ENCODE results near the gene FHIT.

Gene FHIT

DNA sequence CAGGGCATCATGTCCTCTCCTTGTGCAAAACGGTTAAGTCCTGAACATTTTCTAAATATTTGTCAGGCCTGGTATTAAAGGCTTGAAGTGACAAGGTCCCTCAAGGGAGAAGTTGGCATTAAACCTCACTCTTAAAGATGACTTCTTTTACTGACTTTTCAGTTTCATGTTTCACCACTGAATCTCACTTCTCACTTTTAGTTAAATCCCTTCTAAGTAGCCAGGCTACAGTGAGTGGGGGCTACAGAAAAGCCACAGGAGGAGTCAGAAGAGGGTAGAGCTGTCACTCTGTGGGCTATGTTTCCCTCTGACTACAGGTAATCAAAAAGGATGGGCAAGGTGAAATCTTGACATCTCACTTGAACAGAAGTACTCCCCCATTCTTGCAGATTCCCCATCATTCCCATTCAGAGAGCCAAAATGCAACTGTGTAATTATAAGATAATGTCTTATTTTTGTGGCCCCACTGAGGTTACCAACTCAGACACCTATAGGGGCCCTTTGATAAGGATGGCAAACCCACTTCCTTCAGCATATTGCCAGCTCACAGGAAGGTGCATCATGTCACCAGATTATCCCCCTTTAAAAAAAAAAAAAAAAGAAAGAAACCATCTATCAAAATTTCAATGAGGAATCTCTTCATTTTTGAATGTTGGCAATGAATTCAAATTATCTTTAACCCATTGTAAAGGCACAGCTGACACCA lies 1411.3 kb downstream of the FHIT start:
- no peak for DNase-seq

- no peak for DNase-seq
These were observed 1412.0 kb downstream of the FHIT start for GRCh38 chr3:59839283-59839682.

- no peak for DNase-seq
These were observed 1414.7 kb downstream of the FHIT start for GRCh38 chr3:59836531-59836930.

DNA sequence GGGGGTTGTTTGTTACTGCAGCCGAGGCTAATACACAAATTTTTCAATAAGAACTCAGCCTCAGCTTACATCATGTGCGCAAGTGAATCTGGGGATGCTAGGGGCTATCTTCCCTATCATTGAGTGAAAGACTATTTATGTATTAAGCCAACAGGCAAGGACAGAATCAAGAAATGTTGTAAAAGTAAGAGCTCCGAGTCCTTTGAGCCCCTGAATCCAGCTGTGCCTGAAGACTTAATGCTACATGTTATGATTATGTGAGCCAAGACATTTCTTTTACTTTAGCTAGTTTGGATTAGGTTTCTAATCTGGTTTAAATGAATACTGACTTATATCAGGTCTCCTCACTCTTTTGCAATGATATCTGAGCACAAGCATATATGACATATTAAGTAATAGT lies 1418.5 kb downstream of the FHIT start:
- no peak for DNase-seq

GRCh38 chr3:59832241-59832640 lies 1419.0 kb downstream of the FHIT start:
- DNase-seq, result no peak

- no peak for DNase-seq
These were observed 1419.9 kb downstream of the FHIT start for GRCh38 chr3:59831394-59831793.

- no peak for DNase-seq
These were observed 1421.7 kb downstream of the FHIT start for GRCh38 chr3:59829527-59829926.

DNA sequence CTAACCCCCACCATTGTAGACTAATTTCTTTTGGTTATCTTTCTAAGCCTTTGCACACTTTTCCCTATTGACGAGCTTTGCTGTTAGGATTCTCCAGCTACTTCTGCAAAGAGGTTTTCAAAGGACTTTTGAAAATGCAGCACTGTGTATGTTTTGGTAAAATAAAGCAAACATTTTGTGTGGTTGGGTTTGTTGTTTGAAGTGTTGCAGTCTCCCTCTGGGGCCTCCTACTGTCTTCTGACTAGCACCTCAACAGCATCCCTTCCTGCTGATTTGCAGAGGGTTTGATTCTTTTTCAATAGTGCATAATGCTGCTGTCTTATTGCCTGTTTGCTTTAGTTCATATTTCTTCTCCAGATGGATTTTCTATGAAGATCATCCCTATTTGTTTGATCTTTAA lies 1426.4 kb downstream of the FHIT start:
- DNase-seq, result no peak

GRCh38 chr3:59821274-59821673 lies 1430.0 kb downstream of the FHIT start:
- peak; percentile 57 for DNase-seq

GRCh38 chr3:59820352-59820934 lies 1430.8 kb downstream of the FHIT start:
- DNase-seq, result no peak

GRCh38 chr3:59818919-59819300 lies 1432.3 kb downstream of the FHIT start:
- no peak for DNase-seq

GRCh38 chr3:59818033-59818918 lies 1433.0 kb downstream of the FHIT start:
- DNase-seq, result no peak

GRCh38 chr3:59817511-59817910 lies 1433.7 kb downstream of the FHIT start:
- DNase-seq, result no peak

DNA sequence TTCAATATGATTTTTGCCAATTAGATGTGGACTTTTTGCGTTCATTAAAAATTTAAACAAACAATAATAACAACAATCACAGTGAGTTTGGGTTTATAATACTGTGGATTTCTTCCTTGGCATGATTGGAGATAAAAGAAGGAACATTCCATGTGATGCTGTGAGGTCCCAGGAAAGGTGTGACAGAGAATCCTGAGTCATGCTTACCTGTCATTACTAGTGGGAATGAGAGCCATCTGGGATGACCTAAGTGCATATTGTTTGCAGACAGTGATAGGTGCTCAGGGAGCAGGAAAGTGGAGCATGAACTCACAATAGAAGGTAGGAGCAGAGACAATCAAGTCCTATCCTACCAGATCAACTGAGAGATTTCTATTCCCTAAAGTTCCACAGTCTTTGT lies 1434.9 kb downstream of the FHIT start:
- peak; percentile 33 for DNase-seq

DNA sequence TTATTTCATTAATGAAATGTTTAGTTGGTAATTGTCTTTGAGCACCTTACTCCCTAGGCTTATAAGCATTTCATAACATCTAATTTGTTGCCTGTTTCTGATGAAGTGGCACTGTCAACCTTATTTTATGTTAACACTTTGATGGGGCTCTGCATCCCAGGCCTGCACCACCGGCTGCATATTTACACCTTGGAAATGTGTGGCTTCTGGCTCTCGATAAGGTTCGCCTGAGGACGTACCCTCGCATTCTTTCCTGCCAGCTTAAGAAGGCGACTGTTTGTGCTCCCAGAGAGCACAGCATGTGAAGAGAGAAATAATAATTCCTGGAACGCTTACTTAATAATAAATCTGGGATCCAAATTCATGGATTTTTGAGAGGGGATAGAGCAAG lies 1438.1 kb downstream of the FHIT start:
- no peak for DNase-seq

DNA sequence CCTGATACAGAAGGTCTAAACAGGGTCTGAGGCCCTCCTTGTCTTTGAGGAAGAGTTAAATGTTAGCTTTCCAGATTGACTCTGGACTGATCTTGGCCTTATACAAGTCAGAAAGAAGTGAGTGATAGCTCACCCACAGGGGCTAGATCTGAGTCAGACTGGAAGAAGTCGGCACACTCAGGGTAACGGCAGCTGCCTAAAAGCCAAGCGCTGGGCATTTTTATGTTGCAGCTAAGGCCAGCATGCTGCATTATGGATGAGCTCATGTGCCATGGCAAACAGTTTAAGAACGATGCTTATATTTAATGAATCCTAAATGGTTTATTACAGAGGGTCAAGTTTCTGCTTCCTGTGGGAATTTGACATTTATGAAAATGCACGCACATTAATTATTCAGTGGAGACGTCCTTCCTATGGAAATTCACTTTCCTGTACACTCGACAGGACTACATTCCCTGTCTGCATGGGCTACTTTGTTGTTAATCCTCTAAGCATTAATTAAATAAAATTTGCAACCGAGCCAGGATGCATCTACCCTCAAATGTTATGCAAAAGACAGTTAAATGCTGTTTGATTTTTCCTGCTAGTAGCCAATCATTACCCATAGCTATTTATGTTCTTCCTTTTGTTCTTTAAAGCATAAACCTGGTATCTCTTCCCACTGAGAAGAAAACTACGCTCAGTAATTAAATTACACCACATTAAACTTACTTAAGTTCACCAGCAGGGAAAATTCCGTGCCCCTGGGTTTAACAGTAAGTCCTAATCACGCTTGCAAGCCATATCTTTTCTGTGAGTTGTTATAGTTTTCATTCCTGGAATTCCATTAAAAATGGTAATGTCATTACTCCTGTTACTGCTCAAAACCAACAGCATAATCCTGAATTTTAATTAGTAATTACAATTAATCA lies 1438.8 kb downstream of the FHIT start:
- no peak for DNase-seq

DNA sequence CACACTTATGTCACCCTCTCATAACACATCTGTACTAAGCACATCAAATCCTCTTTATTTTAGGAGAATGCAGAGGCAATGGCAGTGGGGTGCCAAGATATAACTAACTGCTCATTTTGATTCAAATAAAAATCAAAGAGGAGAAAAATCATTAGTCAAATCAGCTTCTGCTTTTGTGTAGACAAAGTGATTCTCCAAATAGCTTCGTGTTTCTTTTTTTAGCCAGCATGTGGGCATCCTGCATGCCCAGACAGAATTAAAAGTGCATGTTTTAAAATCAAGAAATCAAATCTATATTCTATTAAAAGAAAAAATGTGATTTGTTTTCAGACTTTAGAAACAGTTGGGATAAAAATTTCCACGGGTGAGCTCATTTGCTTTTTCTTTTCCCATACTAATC lies 1440.1 kb downstream of the FHIT start:
- no peak for DNase-seq

GRCh38 chr3:59810606-59811005 lies 1440.6 kb downstream of the FHIT start:
- no peak for DNase-seq

GRCh38 chr3:59809710-59810444 lies 1441.4 kb downstream of the FHIT start:
- DNase-seq, result peak; percentile 3

- no peak for DNase-seq
These were observed 1442.2 kb downstream of the FHIT start for GRCh38 chr3:59809016-59809415.

- DNase-seq, result no peak
These were observed 1442.8 kb downstream of the FHIT start for GRCh38 chr3:59808446-59808845.

DNA sequence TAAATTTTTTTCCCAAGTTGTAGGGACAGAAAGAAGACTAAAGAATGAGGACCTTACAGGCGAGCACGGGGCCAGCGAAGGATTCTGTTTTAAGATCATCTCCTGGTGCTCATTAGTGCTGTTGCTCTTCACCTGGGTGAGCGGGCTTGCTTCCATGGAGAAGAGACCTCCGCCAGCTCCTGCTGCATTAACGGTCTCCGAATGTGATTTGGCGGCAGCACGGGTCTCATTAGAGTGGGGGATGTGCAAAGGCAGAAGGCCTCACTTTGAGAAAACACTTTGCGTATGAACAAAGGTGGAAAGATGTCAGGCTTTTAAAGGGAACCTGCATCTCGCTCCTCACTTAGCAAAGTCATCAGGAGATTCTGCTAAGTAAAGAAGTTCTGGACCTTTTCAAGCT lies 1448.0 kb downstream of the FHIT start:
- DNase-seq, result no peak

Data from NCI-H345 (cell line).